G401 (cell line): ENCODE results near the gene PRR16. TPM values are rescaled to one million over a fixed set of nuclear protein-coding genes. Genes with fewer than 3 reads are reported as not detected.
"Not testable (repeated sequence)": the region's sequence is repeated elsewhere in the genome, so short reads cannot be mapped to it uniquely, and the experiment has no call there.

Experiments
- DNase-seq: peaks from one replicate; pipeline ENCODE4 v3.0.0-alpha.2; 2015; ENCODE audit warnings: low spot score
- in situ Hi-C: cut with HindIII; loops from 2 replicates; pipeline ENCODE4 v1.10.0; 2016; ENCODE audit warnings: low sequenced_read_pairs, mixed read lengths
- total RNA-seq: library from RNA; depleted of rRNA; stranded (reverse); fragments of >200 nt; shearing (Covaris generic); gene quantifications from 2 replicates; pipeline ENCODE4 v1.2.3, GENCODE V29; 2014

Gene PRR16
- total RNA-seq, 1 experiment from 2014 or later: not detected

- DNase-seq, in situ Hi-C loops: not testable (repeated sequence)
These were observed 5.6 kb upstream of the PRR16 start for GRCh38 chr5:120458508-120458847.

- in situ Hi-C loops: no loop called here
- no peak for DNase-seq
These were observed 2.8 kb upstream of the PRR16 start for GRCh38 chr5:120461251-120461650.

GRCh38 chr5:120463006-120463680, 957 bp upstream of the PRR16 start:
- DNase-seq: no peak
- in situ Hi-C loops: no loop called here

- in situ Hi-C loops: no loop called here
- DNase-seq: peak; percentile 78
These were observed 731 bp downstream of the PRR16 start for GRCh38 chr5:120464627-120465435.

- DNase-seq: peak; percentile 87
- in situ Hi-C loops: no loop called here
These were observed 1.4 kb downstream of the PRR16 start for GRCh38 chr5:120465436-120465961.

- peak; percentile 56 for DNase-seq
- in situ Hi-C loops: no loop called here
These were observed 2.4 kb downstream of the PRR16 start for GRCh38 chr5:120466341-120467006.

- DNase-seq: no peak
- in situ Hi-C loops: no loop called here
These were observed 7.9 kb downstream of the PRR16 start for GRCh38 chr5:120471971-120472370.

GRCh38 chr5:120472911-120473310, 8.8 kb downstream of the PRR16 start:
- in situ Hi-C loops: no loop called here
- DNase-seq: no peak

- no peak for DNase-seq
- in situ Hi-C loops: no loop called here
These were observed 9.2 kb downstream of the PRR16 start for GRCh38 chr5:120473332-120473731.

- DNase-seq: no peak
- in situ Hi-C loops: no loop called here
These were observed 12.0 kb downstream of the PRR16 start for GRCh38 chr5:120476063-120476462.

GRCh38 chr5:120479066-120479465, 15.0 kb downstream of the PRR16 start:
- in situ Hi-C loops: no loop called here

GRCh38 chr5:120499876-120500563, 35.9 kb downstream of the PRR16 start:
- DNase-seq: no peak
- in situ Hi-C loops: no loop called here

More at GRCh38 chr5:120479066-120479465, 15.0 kb downstream of the PRR16 start:
- no peak for DNase-seq

- in situ Hi-C loops: no loop called here
- no peak for DNase-seq
These were observed 38.4 kb downstream of the PRR16 start for GRCh38 chr5:120502531-120502930.

GRCh38 chr5:120503341-120503740, 39.2 kb downstream of the PRR16 start:
- in situ Hi-C loops: no loop called here
- DNase-seq: no peak

GRCh38 chr5:120504057-120504456, 40.0 kb downstream of the PRR16 start:
- no peak for DNase-seq
- in situ Hi-C loops: no loop called here

- DNase-seq: no peak
These were observed 43.1 kb downstream of the PRR16 start for GRCh38 chr5:120507197-120507596.

GRCh38 chr5:120507800-120508463, 43.8 kb downstream of the PRR16 start:
- DNase-seq: no peak
- in situ Hi-C loops: no loop called here

More at GRCh38 chr5:120507197-120507596, 43.1 kb downstream of the PRR16 start:
- in situ Hi-C loops: no loop called here

- no peak for DNase-seq
- in situ Hi-C loops: no loop called here
These were observed 45.0 kb downstream of the PRR16 start for GRCh38 chr5:120509053-120509452.

- DNase-seq: no peak
- in situ Hi-C loops: no loop called here
These were observed 46.1 kb downstream of the PRR16 start for GRCh38 chr5:120510098-120510637.
